ENCODE measurements around the gene ABCC12. TPM values are rescaled to one million over a fixed set of nuclear protein-coding genes. Genes with fewer than 3 reads are reported as not detected.

The ABCC12 gene
- not detected for total RNA-seq

DNA sequence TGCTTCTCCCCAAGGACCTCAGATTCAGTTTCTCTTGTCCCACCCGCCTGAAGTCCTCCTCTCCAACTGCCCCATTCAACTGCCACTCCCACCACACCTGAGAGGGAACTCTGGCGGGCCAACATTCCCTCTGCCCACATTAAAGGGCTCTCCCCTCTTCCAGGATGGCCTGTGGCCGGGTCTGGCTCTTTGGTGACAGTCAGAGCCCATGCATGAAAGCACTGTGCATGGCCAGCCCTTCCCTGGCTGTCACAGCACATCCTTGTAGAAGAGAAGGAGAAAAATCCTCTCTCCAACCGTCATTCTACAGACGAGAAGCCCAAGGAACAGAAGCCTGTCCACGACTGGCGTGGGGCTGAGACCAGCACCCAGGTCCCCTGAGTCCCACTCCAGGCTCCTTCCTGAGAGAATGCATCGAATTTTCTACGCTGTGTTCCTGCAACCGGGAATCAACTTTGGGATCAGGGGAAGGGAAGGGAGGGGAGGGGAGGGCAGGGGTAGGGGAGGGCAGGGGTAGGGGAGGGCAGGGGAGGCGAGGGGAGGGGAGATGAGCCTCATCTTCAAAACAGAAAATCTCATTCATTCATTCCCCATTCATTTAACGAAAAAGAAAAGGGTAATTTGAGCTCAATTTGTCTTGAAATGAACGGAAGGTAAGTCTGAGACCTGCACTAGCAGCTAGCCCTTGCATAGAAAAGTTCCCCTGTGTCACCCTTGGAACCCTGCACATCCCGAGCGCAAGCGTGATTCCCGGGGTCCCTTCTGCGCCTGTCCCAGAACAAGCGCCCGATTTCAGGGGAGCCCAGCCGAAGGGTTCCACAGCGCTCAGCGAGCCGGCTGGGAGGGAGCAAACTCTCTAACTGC lies at the start of gene ABCC12:
ABCC12 (minus strand) TSS at position 68 of the 864 bp plus-strand sequence. CDS start 9,569 bp downstream, outside the sequence.
- H3K4me3 Mint-ChIP-seq, result no peak within 1 kb of the TSS
- POLR2A ChIA-PET, result no interaction called here
- peaks cover 29% of the 10 kb centered on the region for H3K27me3 Mint-ChIP-seq
- H3K9me3 Mint-ChIP-seq (ENCODE audit: low read depth), result no peaks in the 10 kb centered on the region
- ATAC-seq (no peak), DNase-seq (no peak)
- H3K4me1 Mint-ChIP-seq, result peaks cover 25% of the 10 kb centered on the region
- no peaks in the 10 kb centered on the region for H3K36me3 Mint-ChIP-seq (ENCODE audit: low read depth)
- H3K27ac Mint-ChIP-seq, result no peak within 1 kb of the TSS
- CTCF ChIA-PET, result interaction anchor here (0.6 to 1.5 kb wide), 6 partner anchors 11 to 942 kb away, joined by 3 read pairs; no protein-coding TSS in a partner anchor
- intact Hi-C loops (cut with DNase I, micrococcal nuclease), result loop anchor here (1.0 to 10.0 kb wide), 7 partner anchors 101 to 1207 kb away; partner anchors contain the start of gene NETO2 (in 1 of the 2)

DNA sequence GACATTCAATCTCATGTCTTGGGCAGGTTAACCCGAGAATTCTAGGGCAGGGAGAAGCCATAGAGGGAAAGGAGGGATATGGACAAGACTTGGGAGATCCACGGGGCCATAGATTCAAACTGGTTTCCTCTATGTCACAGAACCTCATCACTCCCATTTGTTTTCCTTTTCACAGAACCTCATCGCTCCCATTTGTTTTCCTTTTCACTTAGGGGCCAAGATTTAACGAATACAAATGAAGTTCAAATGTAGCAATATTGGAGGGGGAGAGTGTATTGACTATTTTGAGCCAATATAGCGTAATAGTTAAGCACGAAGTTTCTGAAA lies 49.0 kb upstream of the ABCC12 start:
- Mint-ChIP-seq H3K4me1 (no peaks in the 10 kb centered on the region), H3K36me3 (ENCODE audit: low read depth) (no peaks in the 10 kb centered on the region), H3K4me3 (no peak overlapping the region), H3K9me3 (ENCODE audit: low read depth) (no peaks in the 10 kb centered on the region), H3K27me3 (peaks cover 5% of the 10 kb centered on the region), H3K27ac (no peak overlapping the region)
- intact Hi-C loops (cut with DNase I, micrococcal nuclease), result no loop called here
- ChIA-PET CTCF (no interaction called here), POLR2A (no interaction called here)
- DNase-seq, result no peak
- no peak for ATAC-seq

DNA sequence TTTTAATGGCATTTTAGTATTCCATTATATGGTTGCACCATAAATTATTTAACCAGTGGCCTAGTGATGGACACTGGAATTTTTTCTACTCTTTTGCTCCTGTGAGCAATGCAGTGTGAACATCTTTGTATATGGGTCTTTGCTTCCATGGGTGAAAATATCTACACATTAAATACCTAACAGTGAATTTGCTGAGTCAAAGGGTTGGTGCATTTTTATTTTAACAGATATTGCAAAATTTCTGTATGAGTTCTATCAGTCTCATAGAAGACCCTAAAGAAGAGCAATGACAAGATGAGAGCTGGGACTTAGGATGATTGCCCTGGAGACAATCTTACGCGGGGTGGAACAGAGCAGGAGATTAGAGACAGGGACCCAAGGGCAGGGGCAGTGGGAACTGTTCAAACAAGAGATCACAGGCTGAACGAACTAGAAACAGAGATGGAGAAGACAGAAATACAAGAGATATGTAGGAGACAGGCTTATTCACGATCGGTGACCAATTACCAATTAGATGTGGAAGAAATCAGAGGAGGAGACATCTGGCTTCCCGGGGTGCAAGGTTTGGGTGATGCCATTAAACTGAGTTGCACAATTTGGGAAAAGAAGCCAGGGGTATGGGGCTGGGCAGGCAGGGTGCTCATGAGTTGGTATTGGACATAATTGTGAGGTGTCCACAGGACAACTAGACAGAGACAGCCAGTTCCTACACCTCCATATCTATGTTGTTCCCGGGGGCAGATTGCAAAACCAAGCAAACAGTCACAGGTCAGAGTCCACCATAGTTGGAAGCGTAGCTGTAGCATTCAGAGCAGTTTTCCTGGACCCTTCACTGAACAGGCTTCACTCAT lies 48.4 kb upstream of the ABCC12 start:
- ChIA-PET POLR2A (no interaction called here), CTCF (no interaction called here)
- Mint-ChIP-seq H3K4me1 (no peaks in the 10 kb centered on the region), H3K36me3 (ENCODE audit: low read depth) (no peaks in the 10 kb centered on the region), H3K4me3 (no peak overlapping the region), H3K27me3 (peaks cover 5% of the 10 kb centered on the region), H3K27ac (no peak overlapping the region), H3K9me3 (ENCODE audit: low read depth) (no peaks in the 10 kb centered on the region)
- no peak for DNase-seq
- intact Hi-C loops (cut with DNase I, micrococcal nuclease), result no loop called here
- ATAC-seq, result no peak

DNA sequence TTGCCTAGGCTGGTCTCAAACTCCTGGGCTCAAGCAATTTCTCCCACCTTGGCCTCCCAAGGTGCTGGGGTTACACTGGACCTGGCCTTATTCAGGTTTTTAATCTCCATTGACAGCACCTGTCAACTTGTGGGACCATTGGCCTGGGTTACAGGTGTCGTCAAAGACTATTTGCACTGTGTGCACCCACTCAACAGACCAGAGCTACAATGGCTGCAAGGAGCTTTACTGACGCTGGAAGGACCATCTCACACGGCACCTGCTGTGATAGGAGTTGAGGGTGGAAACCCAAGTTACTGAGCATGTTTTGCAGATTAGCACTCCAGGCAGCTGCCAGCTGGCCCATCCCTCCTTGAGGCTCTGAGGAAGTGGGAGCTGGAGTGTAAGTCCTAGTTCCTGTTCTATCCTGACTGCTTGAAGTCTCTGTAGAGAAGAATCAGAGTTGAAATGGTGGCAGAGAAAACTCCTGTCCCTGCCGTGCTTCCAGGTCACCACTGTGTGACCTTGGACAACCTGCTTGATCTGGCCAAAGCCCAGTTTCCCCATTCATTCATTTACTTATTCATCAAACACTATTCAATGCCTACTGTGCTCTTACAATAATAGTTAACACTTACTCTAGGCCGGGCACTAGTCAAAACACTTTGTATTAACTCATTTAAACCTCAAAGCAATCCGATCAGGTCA lies 45.9 kb upstream of the ABCC12 start:
- Mint-ChIP-seq H3K9me3 (ENCODE audit: low read depth) (no peaks in the 10 kb centered on the region), H3K27me3 (peaks cover 7% of the 10 kb centered on the region), H3K36me3 (ENCODE audit: low read depth) (no peaks in the 10 kb centered on the region), H3K27ac (no peak overlapping the region), H3K4me3 (no peak overlapping the region), H3K4me1 (no peaks in the 10 kb centered on the region)
- ATAC-seq (no peak), DNase-seq (no peak)
- ChIA-PET CTCF (interaction anchor here (0.7 to 1.2 kb wide), 3 partner anchors 11 to 421 kb away, joined by 3 to 4 read pairs (median 3); partner anchors contain the start of gene LONP2), POLR2A (no interaction called here)
- intact Hi-C loops (cut with DNase I, micrococcal nuclease), result no loop called here

DNA sequence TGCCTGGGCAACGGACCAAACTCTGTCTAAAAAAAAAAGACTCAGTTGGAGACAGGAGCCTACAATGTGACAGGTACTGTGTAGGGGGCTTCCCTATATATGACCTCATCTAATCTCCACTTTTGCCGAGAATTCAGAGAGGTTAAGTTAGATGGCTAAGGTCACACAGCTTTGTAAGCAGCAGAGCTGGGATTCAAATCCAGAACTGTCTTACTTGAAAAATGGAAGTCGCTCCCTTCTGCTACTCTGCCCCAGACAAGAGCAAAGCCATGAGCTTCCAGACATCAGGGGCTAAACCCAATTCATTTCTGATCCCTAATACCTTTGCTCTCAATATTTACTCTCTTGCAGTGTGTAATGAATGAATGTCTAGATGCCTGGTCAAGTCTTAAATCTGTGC lies 41.5 kb upstream of the ABCC12 start:
- H3K27me3 Mint-ChIP-seq, result peaks cover 5% of the 10 kb centered on the region
- POLR2A ChIA-PET, result no interaction called here
- no peaks in the 10 kb centered on the region for H3K36me3 Mint-ChIP-seq (ENCODE audit: low read depth)
- no peaks in the 10 kb centered on the region for H3K4me1 Mint-ChIP-seq
- no peak for DNase-seq
- no peak overlapping the region for H3K27ac Mint-ChIP-seq
- no peak for ATAC-seq
- no peak overlapping the region for H3K4me3 Mint-ChIP-seq
- CTCF ChIA-PET, result no interaction called here
- intact Hi-C loops (cut with DNase I, micrococcal nuclease), result no loop called here
- no peaks in the 10 kb centered on the region for H3K9me3 Mint-ChIP-seq (ENCODE audit: low read depth)

DNA sequence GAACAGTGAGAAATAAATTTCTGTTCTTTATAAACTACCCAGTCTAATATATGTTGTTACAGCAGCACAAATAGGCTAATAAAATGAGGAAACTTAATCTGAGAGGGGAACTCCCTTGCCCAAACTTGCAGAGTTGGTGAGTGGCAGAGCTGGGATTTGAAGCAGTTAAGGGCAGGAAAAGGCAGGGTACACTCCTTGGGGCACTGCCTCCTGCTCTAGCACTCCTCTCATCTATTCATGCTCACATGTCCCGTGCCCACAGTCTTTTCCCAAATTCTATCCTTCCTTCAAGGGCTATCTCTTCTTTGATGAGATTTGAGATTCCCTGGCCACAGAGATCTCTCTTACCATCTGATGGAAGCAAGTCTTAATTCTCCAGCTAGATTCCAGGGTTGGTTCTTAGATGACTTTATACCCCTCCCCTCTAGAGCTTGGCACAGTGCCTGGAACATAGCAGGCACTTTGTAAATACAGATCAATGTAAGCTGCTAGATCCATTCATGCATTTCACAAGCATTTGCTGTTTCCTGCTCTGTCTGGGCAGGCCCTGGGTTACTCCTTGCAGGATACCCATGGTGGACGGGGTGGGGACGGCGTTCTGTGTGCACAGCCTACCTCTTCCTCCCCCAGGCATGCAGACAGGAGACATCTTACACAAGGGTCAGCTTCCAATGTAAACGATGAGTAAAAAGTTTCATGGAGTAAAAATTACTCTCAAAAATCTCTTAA lies 39.2 kb upstream of the ABCC12 start:
- no peaks in the 10 kb centered on the region for H3K9me3 Mint-ChIP-seq (ENCODE audit: low read depth)
- H3K27me3 Mint-ChIP-seq, result peaks cover 5% of the 10 kb centered on the region
- DNase-seq (no peak), ATAC-seq (no peak)
- no peak overlapping the region for H3K27ac Mint-ChIP-seq
- intact Hi-C loops (cut with DNase I, micrococcal nuclease), result no loop called here
- no peaks in the 10 kb centered on the region for H3K36me3 Mint-ChIP-seq (ENCODE audit: low read depth)
- ChIA-PET CTCF (interaction anchor here (0.5 to 0.7 kb wide), 2 partner anchors 439 to 732 kb away, joined by 3 read pairs; no protein-coding TSS in a partner anchor), POLR2A (no interaction called here)
- H3K4me1 Mint-ChIP-seq, result no peaks in the 10 kb centered on the region
- H3K4me3 Mint-ChIP-seq, result no peak overlapping the region

DNA sequence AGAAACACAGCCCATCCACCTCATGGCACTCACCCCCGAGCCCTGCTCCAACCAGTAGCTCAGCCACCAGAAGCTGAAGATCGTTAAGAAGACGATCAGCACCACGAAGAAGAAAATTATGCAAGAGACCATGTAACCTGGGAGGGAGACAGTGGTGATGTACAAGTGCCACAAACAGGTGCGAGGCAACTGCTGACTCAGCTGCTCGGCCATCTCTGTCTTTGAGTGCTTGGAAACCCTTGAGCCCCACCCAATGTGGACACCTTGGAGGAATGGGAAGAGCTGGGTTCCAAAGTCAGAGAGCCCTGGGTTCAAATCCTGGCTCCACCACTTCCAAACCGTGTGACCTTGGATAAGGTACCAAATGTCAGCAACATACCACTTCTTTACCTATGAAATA lies 38.1 kb upstream of the ABCC12 start:
- ATAC-seq, result no peak
- Mint-ChIP-seq H3K4me3 (no peak overlapping the region), H3K27ac (no peak overlapping the region), H3K27me3 (peaks cover 5% of the 10 kb centered on the region), H3K36me3 (ENCODE audit: low read depth) (no peaks in the 10 kb centered on the region), H3K4me1 (no peaks in the 10 kb centered on the region), H3K9me3 (ENCODE audit: low read depth) (no peaks in the 10 kb centered on the region)
- POLR2A ChIA-PET, result no interaction called here
- intact Hi-C loops (cut with DNase I, micrococcal nuclease), result no loop called here
- CTCF ChIA-PET, result interaction anchor here (0.7 kb wide), 1 partner anchor 731 kb away, joined by 3 read pairs; no protein-coding TSS in a partner anchor
- no peak for DNase-seq

DNA sequence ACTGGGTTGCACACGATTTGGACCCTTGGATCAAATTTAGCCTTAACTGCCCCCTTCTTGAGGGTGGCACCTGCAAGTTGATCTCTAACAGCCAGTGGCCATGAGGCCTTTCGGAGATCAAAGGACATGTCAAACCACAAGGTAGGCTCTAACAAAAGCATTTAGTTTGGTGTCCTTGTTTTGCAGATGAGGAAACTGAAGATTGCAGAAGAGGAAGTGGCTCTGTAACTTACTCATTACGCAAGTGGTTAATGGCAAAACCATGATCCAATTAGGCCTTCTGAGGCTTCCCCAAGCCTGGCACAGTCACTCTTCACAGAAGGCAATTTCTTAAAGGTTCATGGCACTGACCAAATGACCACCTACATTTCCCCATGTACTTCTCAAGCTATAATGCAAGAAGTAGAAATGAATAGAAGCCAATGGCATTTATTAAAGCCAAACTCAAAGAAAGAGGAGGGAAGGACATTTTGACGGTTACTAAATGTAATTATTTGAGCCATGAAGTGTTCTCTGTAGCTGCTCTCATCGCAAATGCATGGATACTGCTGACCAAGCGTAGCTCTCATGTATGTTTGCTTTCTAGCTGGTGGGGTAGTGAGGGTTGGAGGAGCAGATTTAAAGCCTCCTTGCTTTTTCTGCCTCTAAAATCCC lies 32.8 kb upstream of the ABCC12 start:
- no peak for ATAC-seq
- ChIA-PET CTCF (no interaction called here), POLR2A (no interaction called here)
- H3K36me3 Mint-ChIP-seq (ENCODE audit: low read depth), result no peaks in the 10 kb centered on the region
- DNase-seq, result no peak
- H3K4me3 Mint-ChIP-seq, result no peak overlapping the region
- intact Hi-C loops (cut with DNase I, micrococcal nuclease), result no loop called here
- H3K27me3 Mint-ChIP-seq, result no peaks in the 10 kb centered on the region
- H3K4me1 Mint-ChIP-seq, result peaks cover 4% of the 10 kb centered on the region
- H3K9me3 Mint-ChIP-seq (ENCODE audit: low read depth), result no peaks in the 10 kb centered on the region
- no peak overlapping the region for H3K27ac Mint-ChIP-seq

DNA sequence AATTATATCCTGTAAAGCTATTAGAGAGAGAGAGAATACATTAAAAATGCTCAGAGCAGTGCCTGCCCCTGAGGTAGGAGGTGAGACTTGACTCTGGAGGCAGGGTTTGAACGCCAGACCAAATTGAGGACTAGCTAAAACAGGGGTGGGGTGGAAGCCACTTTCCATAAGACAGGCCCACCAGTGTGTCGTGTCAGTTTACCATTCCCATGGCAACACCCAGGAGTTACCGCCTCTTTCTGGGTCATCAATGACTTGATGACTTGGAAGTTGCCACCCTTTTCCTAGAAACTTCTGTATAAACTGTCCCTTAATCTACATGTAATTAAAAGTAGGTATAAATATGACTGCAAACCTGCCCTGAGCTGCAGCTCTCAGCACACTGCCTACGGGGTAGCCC lies 32.0 kb upstream of the ABCC12 start:
- Mint-ChIP-seq H3K27me3 (no peaks in the 10 kb centered on the region), H3K27ac (no peak overlapping the region), H3K9me3 (ENCODE audit: low read depth) (no peaks in the 10 kb centered on the region), H3K4me1 (peaks cover 4% of the 10 kb centered on the region), H3K4me3 (no peak overlapping the region), H3K36me3 (ENCODE audit: low read depth) (no peaks in the 10 kb centered on the region)
- POLR2A ChIA-PET, result no interaction called here
- DNase-seq (no peak), ATAC-seq (no peak)
- CTCF ChIA-PET, result interaction anchor here (1.1 kb wide), 1 partner anchor 23 kb away, joined by 3 read pairs; no protein-coding TSS in a partner anchor
- intact Hi-C loops (cut with DNase I, micrococcal nuclease), result no loop called here

DNA sequence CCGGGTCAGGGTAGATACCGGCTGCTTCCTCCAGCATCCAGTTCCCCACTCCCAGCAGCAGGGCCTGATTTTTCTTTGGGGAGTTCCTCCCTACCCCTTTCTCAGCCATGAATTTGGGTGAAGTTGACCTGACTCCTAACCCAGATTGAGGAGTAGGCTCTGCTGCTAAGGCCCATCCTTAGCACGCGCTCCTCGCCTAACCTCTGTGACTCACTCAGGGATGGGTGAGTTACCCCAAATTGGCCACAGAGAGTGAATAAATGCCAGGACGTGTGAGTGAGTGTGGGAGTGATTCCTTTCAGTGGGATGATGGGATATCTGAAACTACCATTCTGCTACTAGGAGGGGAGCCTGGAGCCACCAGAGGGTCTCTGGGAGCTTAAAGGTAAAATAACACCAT lies 28.9 kb upstream of the ABCC12 start:
- no peak for ATAC-seq
- intact Hi-C loops (cut with DNase I, micrococcal nuclease), result no loop called here
- no peaks in the 10 kb centered on the region for H3K9me3 Mint-ChIP-seq (ENCODE audit: low read depth)
- H3K36me3 Mint-ChIP-seq (ENCODE audit: low read depth), result no peaks in the 10 kb centered on the region
- no peaks in the 10 kb centered on the region for H3K27me3 Mint-ChIP-seq
- POLR2A ChIA-PET, result no interaction called here
- no peak overlapping the region for H3K4me3 Mint-ChIP-seq
- peaks cover 4% of the 10 kb centered on the region for H3K4me1 Mint-ChIP-seq
- DNase-seq, result no peak
- CTCF ChIA-PET, result interaction anchor here (0.6 kb wide), 1 partner anchor 59 kb away, joined by 3 read pairs; no protein-coding TSS in a partner anchor
- H3K27ac Mint-ChIP-seq, result no peak overlapping the region

Data from activated CD4-positive, alpha-beta T cell treated with anti-CD3 and anti-CD28 coated beads for 36 hours (primary cell).